ENCODE measurements around the gene RAB11FIP4. TPM values are rescaled to one million over a fixed set of nuclear protein-coding genes. Genes with fewer than 3 reads are reported as not detected.

RAB11FIP4 gene
- total and polyA plus RNA-seq, 2 of the 13 experiments (the other 11 are each of a cell fraction or from before 2014, with no cell fraction given) = 28.0 to 89.3 TPM

DNA sequence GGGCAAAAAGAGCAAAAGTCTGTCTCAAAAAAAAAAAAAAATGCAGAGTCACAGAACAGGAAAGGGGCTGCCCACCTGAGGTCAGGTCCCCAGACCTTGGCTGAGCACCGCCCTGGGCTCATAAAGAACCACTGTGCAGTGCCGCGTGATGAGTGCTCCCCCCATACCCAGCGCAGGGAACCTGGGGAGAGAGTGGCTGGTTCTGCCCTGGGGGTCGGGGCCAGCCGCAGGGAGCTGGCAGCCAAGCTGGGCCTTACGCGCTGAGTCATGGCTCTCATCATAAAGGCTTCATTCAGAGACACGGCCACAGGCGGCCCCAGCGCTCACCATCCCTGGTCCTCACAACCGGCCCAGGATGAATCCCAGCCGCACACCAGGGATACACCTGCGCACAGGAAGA, 80.7 kb downstream of the RAB11FIP4 start (continued):
- TF ChIP-seq, protein P1, sequence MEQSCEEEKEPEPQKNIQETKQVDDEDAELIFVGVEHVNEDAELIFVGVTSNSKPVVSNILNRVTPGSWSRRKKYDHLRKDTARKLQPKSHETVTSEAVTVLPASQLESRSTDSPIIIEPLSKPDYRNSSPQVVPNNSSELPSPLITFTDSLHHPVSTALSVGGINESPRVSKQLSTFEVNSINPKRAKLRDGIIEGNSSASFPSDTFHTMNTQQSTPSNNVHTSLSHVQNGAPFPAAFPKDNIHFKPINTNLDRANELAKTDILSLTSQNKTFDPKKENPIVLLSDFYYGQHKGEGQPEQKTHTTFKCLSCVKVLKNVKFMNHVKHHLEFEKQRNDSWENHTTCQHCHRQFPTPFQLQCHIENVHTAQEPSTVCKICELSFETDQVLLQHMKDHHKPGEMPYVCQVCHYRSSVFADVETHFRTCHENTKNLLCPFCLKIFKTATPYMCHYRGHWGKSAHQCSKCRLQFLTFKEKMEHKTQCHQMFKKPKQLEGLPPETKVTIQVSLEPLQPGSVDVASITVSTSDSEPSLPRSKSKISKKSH (CRISPR knock-in tag; IDR thresholded peaks at IDR 0.05; ENCODE audit: borderline replicate concordance) = 0 out of 2 replicates have a peak, but pooled peaks have one; percentile 22
- TF ChIP-seq ZNF263 (CRISPR knock-in tag; IDR thresholded peaks at IDR 0.05) (peak; percentile 95), NCOA2 (CRISPR knock-in tag; IDR thresholded peaks at IDR 0.05) (peak; percentile 24; the same call in 1 of the 2 replicates), HNRNPL (IDR thresholded peaks at IDR 0.05; ENCODE audit: low read depth, low read length) (peak; percentile 97), MAFK (conservative IDR thresholded peaks at IDR 0.05 in 1 of 2, IDR thresholded peaks at IDR 0.05 in 1 of 2; ENCODE audit: low read length in 2 of 2) (peak in 1 of 2 experiments; percentile 20; a peak in 1 of 4 replicates), NFE2L2 (IDR thresholded peaks at IDR 0.05; ENCODE audit: low read length) (peak; percentile 59; the same call in 1 of the 2 replicates), ZNF790 (CRISPR knock-in tag; IDR thresholded peaks at IDR 0.05; ENCODE audit: borderline replicate concordance) (no peak), MBD4 (IDR thresholded peaks at IDR 0.05; ENCODE audit: borderline replicate concordance, low read length) (no peak), ZNF607 (CRISPR knock-in tag; IDR thresholded peaks at IDR 0.05; ENCODE audit: borderline replicate concordance) (no peak), ZNF292 (CRISPR knock-in tag; IDR thresholded peaks at IDR 0.05; ENCODE audit: borderline replicate concordance, low read depth) (peak; percentile 73), ZFP82 (CRISPR knock-in tag; IDR thresholded peaks at IDR 0.05; ENCODE audit: borderline replicate concordance) (0 out of 2 replicates have a peak, but pooled peaks have one; percentile 41), MAFG (CRISPR knock-in tag; IDR thresholded peaks at IDR 0.05) (peak; percentile 89), FOXK1 (CRISPR knock-in tag; IDR thresholded peaks at IDR 0.05; ENCODE audit: borderline replicate concordance, low read depth) (no peak), SUZ12 (IDR thresholded peaks at IDR 0.05; ENCODE audit: low read depth, low read length) (no peak), NR2F6 (IDR thresholded peaks at IDR 0.05) (no peak), NR2F6 (CRISPR knock-in tag; IDR thresholded peaks at IDR 0.05) (peak; percentile 54; the same call in 1 of the 2 replicates), ZNF264 (CRISPR knock-in tag; IDR thresholded peaks at IDR 0.05) (no peak), NFE2 (CRISPR knock-in tag; IDR thresholded peaks at IDR 0.05) (peak; percentile 76)
- TF ChIP-seq, protein P2, sequence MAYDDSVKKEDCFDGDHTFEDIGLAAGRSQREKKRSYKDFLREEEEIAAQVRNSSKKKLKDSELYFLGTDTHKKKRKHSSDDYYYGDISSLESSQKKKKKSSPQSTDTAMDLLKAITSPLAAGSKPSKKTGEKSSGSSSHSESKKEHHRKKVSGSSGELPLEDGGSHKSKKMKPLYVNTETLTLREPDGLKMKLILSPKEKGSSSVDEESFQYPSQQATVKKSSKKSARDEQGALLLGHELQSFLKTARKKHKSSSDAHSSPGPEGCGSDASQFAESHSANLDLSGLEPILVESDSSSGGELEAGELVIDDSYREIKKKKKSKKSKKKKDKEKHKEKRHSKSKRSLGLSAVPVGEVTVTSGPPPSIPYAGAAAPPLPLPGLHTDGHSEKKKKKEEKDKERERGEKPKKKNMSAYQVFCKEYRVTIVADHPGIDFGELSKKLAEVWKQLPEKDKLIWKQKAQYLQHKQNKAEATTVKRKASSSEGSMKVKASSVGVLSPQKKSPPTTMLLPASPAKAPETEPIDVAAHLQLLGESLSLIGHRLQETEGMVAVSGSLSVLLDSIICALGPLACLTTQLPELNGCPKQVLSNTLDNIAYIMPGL (CRISPR knock-in tag; IDR thresholded peaks at IDR 0.05; ENCODE audit: borderline replicate concordance in 1 of 2, low read depth in 1 of 2) = no peak
- TF ChIP-seq, protein P3, sequence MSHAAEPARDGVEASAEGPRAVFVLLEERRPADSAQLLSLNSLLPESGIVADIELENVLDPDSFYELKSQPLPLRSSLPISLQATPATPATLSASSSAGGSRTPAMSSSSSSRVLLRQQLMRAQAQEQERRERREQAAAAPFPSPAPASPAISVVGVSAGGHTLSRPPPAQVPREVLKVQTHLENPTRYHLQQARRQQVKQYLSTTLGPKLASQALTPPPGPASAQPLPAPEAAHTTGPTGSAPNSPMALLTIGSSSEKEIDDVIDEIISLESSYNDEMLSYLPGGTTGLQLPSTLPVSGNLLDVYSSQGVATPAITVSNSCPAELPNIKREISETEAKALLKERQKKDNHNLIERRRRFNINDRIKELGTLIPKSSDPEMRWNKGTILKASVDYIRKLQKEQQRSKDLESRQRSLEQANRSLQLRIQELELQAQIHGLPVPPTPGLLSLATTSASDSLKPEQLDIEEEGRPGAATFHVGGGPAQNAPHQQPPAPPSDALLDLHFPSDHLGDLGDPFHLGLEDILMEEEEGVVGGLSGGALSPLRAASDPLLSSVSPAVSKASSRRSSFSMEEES (CRISPR knock-in tag; IDR thresholded peaks at IDR 0.05) = peak; percentile 50; the same call in 1 of the 2 replicates
- TF ChIP-seq, protein P4, sequence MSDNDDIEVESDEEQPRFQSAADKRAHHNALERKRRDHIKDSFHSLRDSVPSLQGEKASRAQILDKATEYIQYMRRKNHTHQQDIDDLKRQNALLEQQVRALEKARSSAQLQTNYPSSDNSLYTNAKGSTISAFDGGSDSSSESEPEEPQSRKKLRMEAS (IDR thresholded peaks at IDR 0.05) = peak; percentile 25; the same call in 1 of the 2 replicates
- TF ChIP-seq, protein P5, sequence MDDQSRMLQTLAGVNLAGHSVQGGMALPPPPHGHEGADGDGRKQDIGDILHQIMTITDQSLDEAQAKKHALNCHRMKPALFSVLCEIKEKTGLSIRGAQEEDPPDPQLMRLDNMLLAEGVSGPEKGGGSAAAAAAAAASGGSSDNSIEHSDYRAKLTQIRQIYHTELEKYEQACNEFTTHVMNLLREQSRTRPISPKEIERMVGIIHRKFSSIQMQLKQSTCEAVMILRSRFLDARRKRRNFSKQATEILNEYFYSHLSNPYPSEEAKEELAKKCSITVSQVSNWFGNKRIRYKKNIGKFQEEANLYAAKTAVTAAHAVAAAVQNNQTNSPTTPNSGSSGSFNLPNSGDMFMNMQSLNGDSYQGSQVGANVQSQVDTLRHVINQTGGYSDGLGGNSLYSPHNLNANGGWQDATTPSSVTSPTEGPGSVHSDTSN (CRISPR knock-in tag; IDR thresholded peaks at IDR 0.05; ENCODE audit: borderline replicate concordance) = no peak
- TF ChIP-seq, protein P6, sequence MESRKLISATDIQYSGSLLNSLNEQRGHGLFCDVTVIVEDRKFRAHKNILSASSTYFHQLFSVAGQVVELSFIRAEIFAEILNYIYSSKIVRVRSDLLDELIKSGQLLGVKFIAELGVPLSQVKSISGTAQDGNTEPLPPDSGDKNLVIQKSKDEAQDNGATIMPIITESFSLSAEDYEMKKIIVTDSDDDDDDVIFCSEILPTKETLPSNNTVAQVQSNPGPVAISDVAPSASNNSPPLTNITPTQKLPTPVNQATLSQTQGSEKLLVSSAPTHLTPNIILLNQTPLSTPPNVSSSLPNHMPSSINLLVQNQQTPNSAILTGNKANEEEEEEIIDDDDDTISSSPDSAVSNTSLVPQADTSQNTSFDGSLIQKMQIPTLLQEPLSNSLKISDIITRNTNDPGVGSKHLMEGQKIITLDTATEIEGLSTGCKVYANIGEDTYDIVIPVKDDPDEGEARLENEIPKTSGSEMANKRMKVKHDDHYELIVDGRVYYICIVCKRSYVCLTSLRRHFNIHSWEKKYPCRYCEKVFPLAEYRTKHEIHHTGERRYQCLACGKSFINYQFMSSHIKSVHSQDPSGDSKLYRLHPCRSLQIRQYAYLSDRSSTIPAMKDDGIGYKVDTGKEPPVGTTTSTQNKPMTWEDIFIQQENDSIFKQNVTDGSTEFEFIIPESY (CRISPR knock-in tag; IDR thresholded peaks at IDR 0.05) = peak; percentile 74

Measured in HepG2 (cell line).